ENCODE measurements around the gene VPS41.

Gene VPS41

DNA sequence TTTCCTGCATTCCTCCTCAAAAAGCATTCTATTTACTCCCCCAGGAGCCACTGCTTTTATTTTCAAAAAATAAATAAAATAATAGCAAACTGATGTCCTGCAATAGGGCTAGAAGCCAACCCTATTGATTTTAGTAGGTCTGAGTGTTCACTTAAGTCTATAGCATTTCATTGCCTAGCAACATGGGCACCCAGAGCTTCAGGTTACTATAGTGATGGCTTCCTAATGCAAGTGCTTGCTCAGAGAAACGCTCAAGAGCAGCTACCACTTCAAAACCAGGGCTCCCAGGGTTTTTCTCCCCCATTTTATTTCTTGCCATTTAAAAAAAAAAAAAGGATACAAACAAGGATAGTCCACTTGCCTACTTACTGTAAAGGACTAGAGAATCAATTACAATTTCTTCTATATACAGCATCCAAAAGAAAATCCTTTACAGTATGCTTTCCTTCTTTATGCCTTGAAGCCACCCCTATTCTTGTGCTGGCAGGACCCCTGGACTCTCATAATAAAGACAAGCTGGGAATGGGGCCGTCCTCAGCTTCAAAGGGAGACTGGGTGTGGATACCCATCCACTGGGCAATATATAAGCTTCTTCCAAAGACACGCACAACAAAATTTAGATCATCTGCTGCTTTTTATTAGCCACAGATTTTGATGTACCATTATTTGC, 133.3 kb downstream of the VPS41 start:
- in situ Hi-C loops (cut with HindIII; ENCODE audit: low pct_ligation_motif_present, low pct_unique_long_range_greater_than_20kb, low sequenced_read_pairs) = no loop called here
- no peak for DNase-seq

DNA sequence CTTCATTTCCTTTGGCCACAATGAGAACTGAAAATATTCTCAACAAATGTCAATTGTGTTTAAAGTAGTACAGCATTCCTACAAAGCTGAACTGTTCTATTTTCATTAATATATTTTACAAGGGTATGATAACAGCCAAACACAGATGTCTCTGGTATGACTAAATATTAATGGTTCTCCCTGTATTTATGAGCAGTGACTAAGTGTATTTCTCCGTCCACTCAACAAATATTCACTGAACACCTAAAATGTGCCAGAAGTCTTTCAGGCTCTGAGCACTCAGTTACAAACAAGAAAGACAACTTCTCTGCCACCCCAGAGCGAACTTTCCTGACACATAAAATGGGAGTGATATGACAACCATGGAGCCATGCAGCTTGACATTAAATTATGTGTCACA, 135.6 kb downstream of the VPS41 start:
- in situ Hi-C loops (cut with HindIII; ENCODE audit: low pct_ligation_motif_present, low pct_unique_long_range_greater_than_20kb, low sequenced_read_pairs) = no loop called here
- DNase-seq = no peak

DNA sequence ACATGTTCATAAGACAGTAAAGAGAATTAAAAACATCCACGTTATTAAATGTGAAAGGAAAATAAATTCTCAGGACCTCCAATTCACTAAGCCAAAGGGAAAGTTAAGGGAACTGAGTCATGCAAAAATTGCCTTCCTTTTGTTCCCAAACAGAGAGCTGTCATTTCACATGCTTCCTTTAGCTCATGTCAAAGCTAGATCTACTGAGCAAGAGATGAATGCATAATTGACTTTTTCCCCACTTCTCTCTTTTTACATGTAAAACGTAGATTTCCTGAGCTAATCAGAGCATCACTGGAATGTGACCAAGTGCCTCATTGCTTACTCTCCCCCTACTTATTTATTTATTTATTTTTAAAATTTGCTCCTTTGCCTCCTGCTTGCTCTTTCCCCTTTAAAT, 148.8 kb downstream of the VPS41 start:
- no peak for DNase-seq
- in situ Hi-C loops (cut with HindIII; ENCODE audit: low pct_ligation_motif_present, low pct_unique_long_range_greater_than_20kb, low sequenced_read_pairs) = no loop called here

DNA sequence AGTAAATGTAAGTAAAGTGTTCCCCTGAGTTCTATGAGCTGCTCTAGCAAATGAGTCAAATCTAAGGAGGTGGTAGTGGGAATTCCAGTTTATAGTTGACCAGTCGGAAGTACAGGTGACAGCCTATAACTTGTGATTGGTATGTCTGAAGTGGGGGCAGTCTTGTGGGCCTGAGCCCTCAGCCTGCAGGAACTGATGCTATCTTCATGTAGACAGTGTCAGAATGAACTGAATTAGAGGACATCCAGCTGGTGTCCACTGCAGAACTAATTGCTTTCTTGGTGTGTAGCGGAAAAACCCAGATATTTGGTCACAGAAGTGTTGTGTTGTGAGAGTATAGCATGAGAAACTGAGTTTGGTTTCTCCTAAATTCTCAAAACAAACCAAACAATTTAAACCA, 150.0 kb downstream of the VPS41 start:
- in situ Hi-C loops (cut with HindIII; ENCODE audit: low pct_ligation_motif_present, low pct_unique_long_range_greater_than_20kb, low sequenced_read_pairs) = no loop called here
- no peak for DNase-seq

DNA sequence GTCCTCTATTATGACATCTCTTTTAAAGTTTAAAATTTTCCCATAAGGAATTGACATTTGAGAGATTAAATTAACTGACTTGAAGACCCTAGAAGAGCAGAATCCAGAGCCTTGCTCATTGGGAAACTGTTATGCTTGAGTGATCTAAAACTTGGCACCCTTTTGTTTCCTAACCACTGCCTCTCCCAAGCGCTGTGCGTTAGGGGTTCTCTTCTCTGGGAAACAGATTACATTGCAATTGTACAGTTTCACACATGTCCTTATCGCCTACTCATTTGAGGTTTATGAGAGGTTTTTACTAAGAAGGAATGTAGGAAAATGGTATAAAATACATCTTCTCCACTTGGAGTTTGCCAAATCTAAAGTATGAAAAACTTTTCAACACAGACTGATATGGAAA, 151.1 kb downstream of the VPS41 start:
- in situ Hi-C loops (cut with HindIII; ENCODE audit: low pct_ligation_motif_present, low pct_unique_long_range_greater_than_20kb, low sequenced_read_pairs) = no loop called here
- no peak for DNase-seq

DNA sequence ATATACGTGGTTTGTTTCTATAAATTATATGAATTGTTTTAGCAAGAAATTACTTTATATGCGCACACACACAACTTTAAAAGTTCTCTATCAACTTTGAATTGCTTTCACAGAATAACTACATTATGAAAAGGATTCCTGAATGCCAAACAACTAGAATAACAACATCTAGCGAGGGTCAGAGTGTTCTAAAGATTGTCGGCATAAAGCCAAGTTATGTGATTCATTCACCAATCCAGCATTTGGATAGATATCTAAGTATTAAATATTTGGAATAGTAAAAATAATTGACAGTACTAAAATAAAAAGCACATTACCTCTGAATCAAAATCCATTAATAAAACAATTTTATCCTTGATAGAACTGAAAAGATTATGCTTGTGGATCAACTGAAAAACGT, 152.5 kb downstream of the VPS41 start:
- DNase-seq = no peak
- in situ Hi-C loops (cut with HindIII; ENCODE audit: low pct_ligation_motif_present, low pct_unique_long_range_greater_than_20kb, low sequenced_read_pairs) = no loop called here

DNA sequence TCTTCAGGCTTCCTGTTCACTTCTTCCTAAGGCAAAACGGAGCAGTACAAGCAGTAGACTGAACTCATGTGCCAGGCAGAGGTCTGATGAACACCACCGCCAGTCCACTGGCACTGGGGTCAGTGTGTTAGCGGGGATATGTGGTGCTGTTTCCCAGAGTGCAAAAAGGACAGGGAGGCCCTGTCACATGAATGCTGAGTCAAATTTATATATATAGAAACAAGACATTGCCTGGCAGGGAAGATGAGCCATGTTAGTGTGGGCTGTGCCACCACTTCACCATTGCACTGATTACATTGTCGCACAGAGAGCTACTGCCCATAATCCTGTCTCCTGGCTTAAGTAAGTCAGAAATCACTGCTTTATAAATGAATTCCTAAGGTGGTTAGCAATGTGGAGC, 155.6 kb downstream of the VPS41 start:
- in situ Hi-C loops (cut with HindIII; ENCODE audit: low pct_ligation_motif_present, low pct_unique_long_range_greater_than_20kb, low sequenced_read_pairs) = no loop called here
- DNase-seq = no peak

DNA sequence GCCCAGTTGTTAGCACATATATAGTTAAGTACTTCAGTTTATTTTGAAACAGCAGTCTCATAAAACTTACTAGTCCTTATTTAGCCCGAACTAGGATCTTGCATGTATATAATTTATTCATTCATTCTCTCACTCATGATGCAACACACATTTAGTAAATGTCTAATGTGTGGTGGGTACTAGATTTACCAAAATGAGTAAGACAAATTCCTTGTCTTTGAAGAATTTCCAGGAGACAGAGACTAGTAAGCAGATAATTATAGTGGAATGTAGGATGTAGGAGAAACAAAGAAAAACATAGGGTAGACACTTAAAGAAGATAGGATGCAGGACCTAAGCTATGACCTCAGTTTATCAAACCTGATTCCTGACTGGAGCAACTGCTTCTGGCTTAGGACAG, 157.6 kb downstream of the VPS41 start:
- in situ Hi-C loops (cut with HindIII; ENCODE audit: low pct_ligation_motif_present, low pct_unique_long_range_greater_than_20kb, low sequenced_read_pairs) = no loop called here
- DNase-seq = no peak

DNA sequence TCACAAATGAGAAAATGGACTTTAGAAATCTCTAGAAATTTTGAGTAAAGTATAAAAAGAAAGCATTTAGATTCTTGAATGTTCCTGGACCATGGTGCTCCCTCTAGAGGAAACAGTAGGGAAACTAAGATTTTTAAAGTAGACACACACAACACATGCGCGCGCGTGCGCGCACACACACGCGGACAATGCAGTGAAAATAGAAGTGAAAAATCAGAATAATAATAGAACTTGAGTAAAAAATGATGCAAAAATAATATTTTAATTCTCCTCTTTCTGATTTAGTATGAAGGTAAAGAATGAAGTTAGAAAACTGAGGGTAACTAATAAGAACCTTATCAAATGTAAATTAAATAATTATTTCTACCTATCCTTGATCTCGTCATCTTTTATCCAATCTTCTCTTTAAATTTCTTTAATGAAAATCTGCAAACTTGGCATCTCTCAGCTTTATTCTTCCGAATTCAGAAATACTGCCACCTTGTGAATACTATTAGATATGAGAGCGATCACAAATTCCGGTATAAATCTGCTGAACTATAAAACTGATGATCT, 160.9 kb downstream of the VPS41 start:
- in situ Hi-C loops (cut with HindIII; ENCODE audit: low pct_ligation_motif_present, low pct_unique_long_range_greater_than_20kb, low sequenced_read_pairs) = no loop called here
- DNase-seq = peak; percentile 55

DNA sequence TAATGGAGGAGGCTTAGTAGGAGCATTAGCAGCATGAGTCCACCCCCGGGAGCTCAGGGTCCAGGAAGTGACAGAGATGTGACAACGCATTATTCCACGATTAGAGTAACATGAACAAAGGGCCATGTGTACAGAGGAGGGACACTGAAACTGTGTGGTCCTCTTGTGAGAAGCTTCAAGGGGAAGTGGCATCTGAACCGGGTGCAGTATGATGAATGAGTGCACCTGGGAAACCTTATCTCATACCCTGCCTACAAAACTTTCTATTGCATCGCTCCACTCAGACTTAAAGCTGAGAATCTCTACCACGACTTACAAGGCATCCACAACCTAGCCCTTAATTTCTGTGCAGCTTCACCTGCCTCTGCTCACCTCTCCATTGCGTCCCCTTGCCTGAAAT, 162.6 kb downstream of the VPS41 start:
- no peak for DNase-seq
- in situ Hi-C loops (cut with HindIII; ENCODE audit: low pct_ligation_motif_present, low pct_unique_long_range_greater_than_20kb, low sequenced_read_pairs) = no loop called here

DNA sequence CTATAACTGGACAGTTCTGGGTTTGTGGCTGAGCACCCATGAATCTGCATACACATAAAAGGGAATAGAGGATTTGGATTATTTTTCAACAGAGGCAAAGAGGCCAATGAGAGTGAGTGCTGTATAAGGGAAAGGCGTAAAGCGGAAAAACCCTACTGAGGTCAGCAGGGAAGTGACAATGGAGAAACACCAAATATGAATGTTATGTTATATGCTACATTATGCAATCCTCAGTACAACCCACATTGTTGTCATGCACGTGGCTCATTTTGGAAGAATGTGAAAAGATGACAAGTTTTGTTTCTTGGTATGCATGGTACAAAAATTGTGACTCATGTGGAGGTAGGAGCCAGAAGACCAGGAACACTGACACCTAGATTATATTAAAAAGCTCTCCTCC, 164.2 kb downstream of the VPS41 start:
- DNase-seq = peak; percentile 37
- in situ Hi-C loops (cut with HindIII; ENCODE audit: low pct_ligation_motif_present, low pct_unique_long_range_greater_than_20kb, low sequenced_read_pairs) = no loop called here

DNA sequence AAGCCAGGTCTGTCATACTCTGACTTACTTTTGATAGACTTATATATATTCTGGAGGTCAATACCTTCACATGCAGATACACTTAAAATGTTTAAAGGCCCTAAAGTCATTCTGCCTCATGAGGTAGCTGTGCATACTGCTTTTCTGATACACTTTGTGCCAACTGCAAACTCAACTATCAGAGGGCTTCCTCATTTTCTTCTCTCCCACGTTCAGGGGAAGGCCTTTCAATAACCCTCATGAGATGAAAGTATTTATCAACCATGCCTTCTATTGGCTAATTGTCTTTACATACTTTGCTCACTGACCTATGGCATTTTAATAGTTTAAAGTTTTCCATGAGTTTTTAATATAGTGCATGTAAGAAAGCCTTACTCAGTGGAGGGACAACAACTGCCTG, 165.1 kb downstream of the VPS41 start:
- in situ Hi-C loops (cut with HindIII; ENCODE audit: low pct_ligation_motif_present, low pct_unique_long_range_greater_than_20kb, low sequenced_read_pairs) = no loop called here
- no peak for DNase-seq

DNA sequence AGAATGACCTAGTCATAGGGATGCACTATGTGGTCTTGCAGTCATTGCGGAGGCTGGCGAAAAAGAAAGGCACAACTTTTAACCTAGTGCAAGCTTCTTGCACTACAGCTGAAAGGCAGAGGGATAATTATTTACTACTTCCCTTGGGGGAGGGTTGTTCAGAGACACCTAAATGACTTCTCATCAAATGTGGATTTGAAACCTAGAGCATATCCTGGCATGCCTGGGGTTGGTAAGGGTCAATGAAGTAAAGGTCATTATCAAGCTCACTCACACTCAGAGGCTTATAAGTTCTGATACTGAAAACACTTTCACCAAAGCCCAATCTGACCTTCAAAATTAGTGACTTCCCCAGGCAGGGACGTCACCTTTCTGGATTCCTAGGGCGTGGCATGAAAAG, 168.9 kb downstream of the VPS41 start:
- DNase-seq = no peak
- in situ Hi-C loops (cut with HindIII; ENCODE audit: low pct_ligation_motif_present, low pct_unique_long_range_greater_than_20kb, low sequenced_read_pairs) = no loop called here

DNA sequence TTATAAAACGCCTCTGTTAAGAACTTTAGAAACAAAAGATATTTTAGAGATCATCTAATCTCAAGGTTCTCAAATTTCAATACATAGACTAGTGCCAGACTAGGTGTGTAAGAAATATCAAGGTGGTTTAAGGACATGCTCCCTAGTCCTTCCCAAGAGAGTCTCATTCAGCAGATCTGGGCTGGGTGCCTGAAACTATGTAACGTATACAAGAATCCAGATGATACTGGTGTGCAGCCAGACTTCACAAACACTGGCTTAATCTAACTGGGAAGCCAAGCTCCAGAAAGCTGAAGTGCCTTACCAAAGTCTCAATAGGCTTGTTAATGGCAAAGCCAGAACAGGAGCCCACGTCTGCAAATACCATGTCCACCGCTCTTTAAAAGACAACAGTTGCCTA, 172.9 kb downstream of the VPS41 start:
- DNase-seq = no peak
- in situ Hi-C loops (cut with HindIII; ENCODE audit: low pct_ligation_motif_present, low pct_unique_long_range_greater_than_20kb, low sequenced_read_pairs) = no loop called here

DNA sequence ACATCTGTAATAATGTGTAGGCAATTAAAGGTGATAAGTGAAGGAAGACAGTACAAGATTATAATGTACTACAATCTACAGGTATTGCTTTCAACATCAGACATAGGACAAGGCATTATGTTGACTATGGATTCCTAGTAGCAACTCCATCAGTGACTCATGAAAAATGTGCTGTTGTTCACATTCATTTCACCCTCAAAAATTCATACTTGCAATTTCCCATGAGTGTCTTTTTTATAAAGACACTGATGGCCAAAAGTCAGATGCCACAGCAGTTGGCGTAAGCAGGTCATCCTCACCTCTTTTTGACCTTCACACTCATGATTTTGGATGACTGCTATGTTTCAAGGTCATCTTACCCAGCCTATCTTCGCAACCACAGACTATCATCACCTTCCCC, 177.8 kb downstream of the VPS41 start:
- DNase-seq = no peak
- in situ Hi-C loops (cut with HindIII; ENCODE audit: low pct_ligation_motif_present, low pct_unique_long_range_greater_than_20kb, low sequenced_read_pairs) = no loop called here

DNA sequence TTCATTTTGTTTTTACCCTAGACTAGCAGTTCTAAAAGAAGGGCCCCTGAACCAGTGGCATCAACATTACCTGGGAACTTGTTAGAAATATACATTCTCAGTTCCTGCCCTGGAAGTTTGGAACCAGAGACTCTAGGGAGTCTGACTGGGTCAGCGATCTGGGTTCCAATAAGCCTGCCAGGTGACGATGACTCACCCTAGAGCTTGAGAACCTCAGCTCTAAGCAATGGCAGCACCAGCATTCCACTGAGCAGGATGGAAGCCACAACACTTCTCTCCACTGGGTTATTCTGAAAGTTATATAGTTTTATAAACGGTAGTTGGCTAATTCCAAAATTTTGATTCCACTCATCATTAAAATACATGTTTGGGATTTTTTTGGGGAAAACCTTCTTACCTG, 180.8 kb downstream of the VPS41 start:
- in situ Hi-C loops (cut with HindIII; ENCODE audit: low pct_ligation_motif_present, low pct_unique_long_range_greater_than_20kb, low sequenced_read_pairs) = no loop called here
- peak; percentile 51 for DNase-seq

DNA sequence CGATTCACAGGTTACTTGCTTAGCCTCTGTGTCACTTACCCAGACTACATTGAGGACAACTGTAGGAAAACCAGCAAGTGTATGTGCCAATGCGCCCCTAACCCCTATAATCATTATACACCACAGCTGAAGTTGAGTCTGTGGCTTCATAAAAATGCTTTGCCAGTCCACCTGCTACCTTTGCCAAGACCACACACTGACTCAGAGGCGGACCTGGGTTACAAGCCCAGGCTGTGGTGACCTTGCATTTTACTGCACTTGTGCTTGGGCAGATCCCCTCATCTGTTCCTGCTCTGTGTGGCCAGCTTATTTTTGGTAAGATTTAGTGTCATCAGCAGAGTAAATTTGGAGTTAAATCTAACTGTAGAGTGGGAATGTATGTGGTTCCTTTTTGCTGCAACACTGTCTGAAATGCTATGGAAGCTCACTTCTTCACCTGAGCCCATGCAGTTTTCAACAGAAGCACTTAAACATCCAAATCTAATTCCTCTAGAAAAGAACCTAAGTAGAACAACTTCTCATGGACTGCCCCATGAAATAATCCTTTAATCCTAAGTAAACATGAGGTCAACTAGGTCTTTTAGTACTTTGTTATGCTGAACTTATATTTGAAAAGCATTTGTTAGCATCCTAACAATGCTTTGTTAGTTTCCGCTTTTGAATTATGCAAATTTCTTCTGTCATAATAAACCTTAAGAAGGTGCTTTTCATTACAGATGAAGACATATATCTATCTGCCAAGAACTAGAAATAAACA, 181.6 kb downstream of the VPS41 start:
- in situ Hi-C loops (cut with HindIII; ENCODE audit: low pct_ligation_motif_present, low pct_unique_long_range_greater_than_20kb, low sequenced_read_pairs) = no loop called here
- DNase-seq = no peak

DNA sequence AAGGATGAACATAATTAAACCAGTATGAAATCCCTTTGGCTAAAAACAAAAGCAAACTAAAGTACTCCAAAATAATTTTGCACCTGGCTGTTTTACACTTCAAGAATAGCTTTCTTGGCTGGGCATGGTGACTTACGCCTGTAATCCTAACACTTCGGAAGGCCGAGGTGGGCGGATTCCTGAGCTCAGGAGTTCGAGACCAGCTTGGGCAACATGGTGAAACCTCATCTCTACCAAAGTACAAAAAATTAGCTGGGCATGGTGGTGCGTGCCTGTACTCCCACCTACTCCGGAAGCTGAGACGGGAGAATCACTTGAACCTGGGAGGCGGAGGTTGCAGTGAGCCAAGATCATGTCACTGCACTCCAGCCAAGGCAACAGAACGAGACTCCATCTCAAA, 185.7 kb downstream of the VPS41 start:
- in situ Hi-C loops (cut with HindIII; ENCODE audit: low pct_ligation_motif_present, low pct_unique_long_range_greater_than_20kb, low sequenced_read_pairs) = no loop called here
- DNase-seq = no peak

DNA sequence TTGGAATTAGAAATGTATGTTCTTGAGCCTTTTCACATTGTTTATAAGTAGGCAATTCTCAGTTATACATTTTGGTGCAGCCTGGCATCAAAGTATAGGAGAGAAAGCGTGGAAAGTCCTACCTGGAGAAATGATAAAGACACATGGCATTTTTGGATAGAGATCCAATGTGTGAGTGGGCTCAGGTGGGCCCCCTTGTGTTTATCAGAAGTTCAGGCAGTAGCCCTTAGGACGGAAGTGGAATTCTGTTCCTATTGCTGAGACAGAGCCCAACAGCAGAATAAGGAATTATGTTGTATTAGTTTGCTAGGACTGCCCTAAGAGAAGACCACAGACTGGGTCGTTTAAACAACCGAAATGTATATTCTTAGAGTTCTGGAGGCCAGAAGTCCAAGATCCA, 192.6 kb downstream of the VPS41 start:
- no peak for DNase-seq
- in situ Hi-C loops (cut with HindIII; ENCODE audit: low pct_ligation_motif_present, low pct_unique_long_range_greater_than_20kb, low sequenced_read_pairs) = no loop called here

DNA sequence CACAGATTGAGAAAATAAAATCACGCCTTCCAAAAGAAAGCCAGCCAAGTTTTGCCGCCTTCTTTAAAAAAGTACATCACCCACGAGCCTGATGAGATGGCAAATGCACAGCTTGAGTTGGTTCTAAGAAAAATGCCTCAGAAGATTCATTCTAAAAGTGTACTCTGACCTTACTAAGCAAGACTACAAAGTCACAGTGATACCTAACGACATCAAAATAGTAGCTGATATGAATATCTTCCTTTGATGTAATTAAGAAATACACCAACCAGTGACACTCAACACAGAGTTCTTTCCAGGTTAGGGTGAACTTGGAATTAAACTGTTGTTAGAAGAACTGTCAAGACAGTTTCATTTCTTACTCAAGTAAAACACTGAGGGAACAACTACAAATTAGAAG, 199.9 kb downstream of the VPS41 start:
- in situ Hi-C loops (cut with HindIII; ENCODE audit: low pct_ligation_motif_present, low pct_unique_long_range_greater_than_20kb, low sequenced_read_pairs) = no loop called here
- DNase-seq = no peak

All from ACHN (cell line).